ENCODE measurements around the gene BTN2A1. TPM values are rescaled to one million over a fixed set of nuclear protein-coding genes. Genes with fewer than 3 reads are reported as not detected.

Gene BTN2A1
- total and polyA plus RNA-seq, 2 of the 13 experiments (the other 11 are each of a cell fraction or from before 2014, with no cell fraction given), result 16.4 to 30.4 TPM

- FAIRE-seq (peak; percentile 57), DNase-seq (ENCODE audit: low spot score) (peak; percentile 41), ATAC-seq (peak; percentile 63)
- H3K9ac ChIP-seq (ENCODE audit: insufficient read depth, low read depth, low read length), result no peak overlapping the region
- H3K27me3 ChIP-seq (ENCODE audit: control insufficient read depth in 1 of 2, insufficient read depth in 2 of 2, low read length in 2 of 2), result peaks cover 5 to 23% of the 10 kb centered on the region in 2 experiments; a peak in 4 of 5 replicates
- no peaks in the 10 kb centered on the region for H3K9me3 ChIP-seq (ENCODE audit: low read length)
- H3K36me3 ChIP-seq (replicated peaks in 1 of 2; ENCODE audit: control insufficient read depth in 1 of 2, insufficient read depth in 2 of 2, low read length in 2 of 2), result no peaks in the 10 kb centered on the region
- peak overlapping the region in 1 of 3 experiments; percentile 45; a peak in 2 of 6 replicates for H3K4me3 ChIP-seq (replicated peaks in 1 of 3; ENCODE audit: insufficient read depth in 1 of 3, low read depth in 2 of 3, low read length in 3 of 3)
- ChIA-PET CTCF (ENCODE audit: low intra/inter-chr PET ratio, low total read pairs) (no interaction called here), POLR2A (interaction anchor here (1.1 kb wide), 1 partner anchor 13 kb away, joined by 5 read pairs; no protein-coding TSS in a partner anchor)
- intact Hi-C loops (cut with micrococcal nuclease; ENCODE audit: unreplicated experiment), result no loop called here
- BruUV-seq (replicated peaks), result no TSS peak
- H3K27ac ChIP-seq (ENCODE audit: extremely low read length, insufficient read depth, low read length), result no peak overlapping the region
- H3K4me2 ChIP-seq (ENCODE audit: low read depth, low read length), result peak overlapping the region; percentile 89
- peaks cover 31% of the 10 kb centered on the region for H3K4me1 ChIP-seq (ENCODE audit: insufficient read depth, low read length)
- H4K20me1 ChIP-seq (ENCODE audit: insufficient read depth, low read length), result no peaks in the 10 kb centered on the region
- in situ Hi-C loops (cut with HindIII; ENCODE audit: extremely low pct_ligation_motif_present, low pct_unique_long_range_greater_than_20kb), result no loop called here
- H3K79me2 ChIP-seq (ENCODE audit: insufficient read depth, low read length), result no peaks in the 10 kb centered on the region
- H2AFZ ChIP-seq (ENCODE audit: low read length), result no peak overlapping the region
- TF ChIP-seq ZNF605 (CRISPR knock-in tag; IDR thresholded peaks at IDR 0.05), result no peak
- TF ChIP-seq ZNF362 (CRISPR knock-in tag; IDR thresholded peaks at IDR 0.05; ENCODE audit: borderline replicate concordance), result no peak
- no peak for TF ChIP-seq JUN (CRISPR knock-in tag; IDR thresholded peaks at IDR 0.05)
- TF ChIP-seq ZNF891 (CRISPR knock-in tag; IDR thresholded peaks at IDR 0.05), result no peak
- 0 out of 2 replicates have a peak, but pooled peaks have one; percentile 28 for TF ChIP-seq ZNF263 (CRISPR knock-in tag; IDR thresholded peaks at IDR 0.05)
- TF ChIP-seq ZNF777 (CRISPR knock-in tag; IDR thresholded peaks at IDR 0.05), result no peak
- no peak for TF ChIP-seq GRHL1 (CRISPR knock-in tag; conservative IDR thresholded peaks at IDR 0.05)
- TF ChIP-seq GABPA (IDR thresholded peaks at IDR 0.05; ENCODE audit: low read depth, low read length), result no peak
- no peak for TF ChIP-seq GABPA (CRISPR knock-in tag; IDR thresholded peaks at IDR 0.05; ENCODE audit: low read depth)
- TF ChIP-seq NR2F6 (IDR thresholded peaks at IDR 0.05), result no peak
- no peak for TF ChIP-seq NR2F6 (CRISPR knock-in tag; IDR thresholded peaks at IDR 0.05)
- TF ChIP-seq MXI1 (IDR thresholded peaks at IDR 0.05; ENCODE audit: borderline replicate concordance, low read depth, low read length), result no peak
- peak; percentile 47; the same call in 1 of the 2 replicates for TF ChIP-seq SOX5 (CRISPR knock-in tag; IDR thresholded peaks at IDR 0.05; ENCODE audit: borderline replicate concordance)
- no peak for TF ChIP-seq PRDM15 (CRISPR knock-in tag; IDR thresholded peaks at IDR 0.05)
- TF ChIP-seq ZNF776 (CRISPR knock-in tag; IDR thresholded peaks at IDR 0.05), result no peak
- TF ChIP-seq ZNF34 (CRISPR knock-in tag; IDR thresholded peaks at IDR 0.05; ENCODE audit: borderline replicate concordance), result no peak
- TF ChIP-seq FOXA1 (IDR thresholded peaks at IDR 0.05), result no peak
- 0 out of 2 replicates have a peak, but pooled peaks have one; percentile 32 for TF ChIP-seq FOXA1 (CRISPR knock-in tag; IDR thresholded peaks at IDR 0.05)
- TF ChIP-seq RFXAP (CRISPR knock-in tag; IDR thresholded peaks at IDR 0.05; ENCODE audit: borderline replicate concordance), result no peak
- no peak for TF ChIP-seq ZNF570 (CRISPR knock-in tag; IDR thresholded peaks at IDR 0.05; ENCODE audit: borderline replicate concordance)
- TF ChIP-seq FOSL2 (CRISPR knock-in tag; IDR thresholded peaks at IDR 0.05), result peak; percentile 40; the same call in 1 of the 2 replicates
- no peak for TF ChIP-seq MATR3 (CRISPR knock-in tag; IDR thresholded peaks at IDR 0.05)
Measured at GRCh38 chr6:26502165-26502564, 44.4 kb downstream of the BTN2A1 start.
